Measurements from ENCODE around the gene AQR.
"Not testable (repeated sequence)": the region's sequence is repeated elsewhere in the genome, so short reads cannot be mapped to it uniquely, and the experiment has no call there.

The AQR gene

GRCh38 chr15:34837246-34838016 lies 132.1 kb downstream of the AQR start:
- H3K4me3 Mint-ChIP-seq = no peak overlapping the region
- no peak overlapping the region for H3K27ac Mint-ChIP-seq
- H3K9me3 Mint-ChIP-seq = no peaks in the 10 kb centered on the region
- no peaks in the 10 kb centered on the region for H3K4me1 Mint-ChIP-seq (ENCODE audit: low read depth)
- H3K36me3 Mint-ChIP-seq (ENCODE audit: low read depth) = no peaks in the 10 kb centered on the region
- peaks cover 17% of the 10 kb centered on the region for H3K27me3 Mint-ChIP-seq

GRCh38 chr15:34828145-34828911 lies 141.2 kb downstream of the AQR start:
- no peaks in the 10 kb centered on the region for H3K36me3 Mint-ChIP-seq (ENCODE audit: low read depth)
- no peak overlapping the region for H3K27ac Mint-ChIP-seq

GRCh38 chr15:34821831-34822230 lies 147.7 kb downstream of the AQR start:
- Mint-ChIP-seq H3K4me1 (ENCODE audit: low read depth) (no peaks in the 10 kb centered on the region), H3K4me3 (no peak overlapping the region), H3K27ac (no peak overlapping the region), H3K9me3 (no peaks in the 10 kb centered on the region), H3K27me3 (peaks cover 44% of the 10 kb centered on the region), H3K36me3 (ENCODE audit: low read depth) (no peaks in the 10 kb centered on the region)

More at GRCh38 chr15:34828145-34828911, 141.2 kb downstream of the AQR start:
- Mint-ChIP-seq H3K4me1 (ENCODE audit: low read depth) (no peaks in the 10 kb centered on the region), H3K4me3 (no peak overlapping the region), H3K27me3 (peaks cover 36% of the 10 kb centered on the region), H3K9me3 (no peaks in the 10 kb centered on the region)

- Mint-ChIP-seq H3K4me3 (no peak overlapping the region), H3K27ac (no peak overlapping the region), H3K4me1 (ENCODE audit: low read depth) (no peaks in the 10 kb centered on the region), H3K36me3 (ENCODE audit: low read depth) (no peaks in the 10 kb centered on the region), H3K27me3 (peaks cover 51% of the 10 kb centered on the region), H3K9me3 (no peaks in the 10 kb centered on the region)
Observed at GRCh38 chr15:34820110-34820509, 149.4 kb downstream of the AQR start.

GRCh38 chr15:34818526-34818925 lies 151.0 kb downstream of the AQR start:
- no peak overlapping the region for H3K27ac Mint-ChIP-seq
- no peak overlapping the region for H3K4me3 Mint-ChIP-seq
- peaks cover 57% of the 10 kb centered on the region for H3K27me3 Mint-ChIP-seq
- H3K9me3 Mint-ChIP-seq = no peaks in the 10 kb centered on the region
- H3K4me1 Mint-ChIP-seq (ENCODE audit: low read depth) = no peaks in the 10 kb centered on the region
- no peaks in the 10 kb centered on the region for H3K36me3 Mint-ChIP-seq (ENCODE audit: low read depth)

- no peak overlapping the region for H3K27ac Mint-ChIP-seq
- no peaks in the 10 kb centered on the region for H3K4me1 Mint-ChIP-seq (ENCODE audit: low read depth)
- peaks cover 52% of the 10 kb centered on the region for H3K27me3 Mint-ChIP-seq
- H3K36me3 Mint-ChIP-seq (ENCODE audit: low read depth) = no peaks in the 10 kb centered on the region
- H3K9me3 Mint-ChIP-seq = no peaks in the 10 kb centered on the region
- no peak overlapping the region for H3K4me3 Mint-ChIP-seq
Observed at GRCh38 chr15:34815836-34816235, 153.7 kb downstream of the AQR start.

GRCh38 chr15:34813446-34814190 lies 155.9 kb downstream of the AQR start:
- Mint-ChIP-seq H3K36me3 (ENCODE audit: low read depth) (no peaks in the 10 kb centered on the region), H3K4me1 (ENCODE audit: low read depth) (no peaks in the 10 kb centered on the region), H3K27me3 (peaks cover 35% of the 10 kb centered on the region), H3K27ac (no peak overlapping the region), H3K4me3 (no peak overlapping the region), H3K9me3 (no peaks in the 10 kb centered on the region)

- peaks cover 31% of the 10 kb centered on the region for H3K27me3 Mint-ChIP-seq
Observed at GRCh38 chr15:34812868-34813365, 156.6 kb downstream of the AQR start.

GRCh38 chr15:34812369-34812768 lies 157.2 kb downstream of the AQR start:
- Mint-ChIP-seq H3K9me3 (no peaks in the 10 kb centered on the region), H3K4me3 (no peak overlapping the region), H3K4me1 (ENCODE audit: low read depth) (no peaks in the 10 kb centered on the region), H3K27ac (no peak overlapping the region), H3K36me3 (ENCODE audit: low read depth) (no peaks in the 10 kb centered on the region), H3K27me3 (peaks cover 31% of the 10 kb centered on the region)

More at GRCh38 chr15:34812868-34813365, 156.6 kb downstream of the AQR start:
- H3K9me3 Mint-ChIP-seq; H3K27ac Mint-ChIP-seq; H3K36me3 Mint-ChIP-seq (ENCODE audit: low read depth); H3K4me3 Mint-ChIP-seq; H3K4me1 Mint-ChIP-seq (ENCODE audit: low read depth): not testable (repeated sequence)

GRCh38 chr15:34810443-34811129 lies 159.0 kb downstream of the AQR start:
- H3K9me3 Mint-ChIP-seq = peaks cover 3% of the 10 kb centered on the region
- peaks cover 35% of the 10 kb centered on the region for H3K27me3 Mint-ChIP-seq
- H3K36me3 Mint-ChIP-seq (ENCODE audit: low read depth) = no peaks in the 10 kb centered on the region
- H3K4me3 Mint-ChIP-seq = no peak overlapping the region
- no peaks in the 10 kb centered on the region for H3K4me1 Mint-ChIP-seq (ENCODE audit: low read depth)
- no peak overlapping the region for H3K27ac Mint-ChIP-seq

- Mint-ChIP-seq H3K4me3 (no peak overlapping the region), H3K27me3 (peaks cover 39% of the 10 kb centered on the region), H3K9me3 (peaks cover 3% of the 10 kb centered on the region), H3K27ac (no peak overlapping the region), H3K36me3 (ENCODE audit: low read depth) (no peaks in the 10 kb centered on the region), H3K4me1 (ENCODE audit: low read depth) (peaks cover 2% of the 10 kb centered on the region)
Observed at GRCh38 chr15:34809186-34809585, 160.4 kb downstream of the AQR start.

GRCh38 chr15:34808016-34808415 lies 161.5 kb downstream of the AQR start:
- peaks cover 6% of the 10 kb centered on the region for H3K4me1 Mint-ChIP-seq (ENCODE audit: low read depth)
- no peak overlapping the region for H3K4me3 Mint-ChIP-seq
- H3K27me3 Mint-ChIP-seq = peaks cover 32% of the 10 kb centered on the region
- peaks cover 3% of the 10 kb centered on the region for H3K9me3 Mint-ChIP-seq
- no peaks in the 10 kb centered on the region for H3K36me3 Mint-ChIP-seq (ENCODE audit: low read depth)
- H3K27ac Mint-ChIP-seq = no peak overlapping the region

- H3K36me3 Mint-ChIP-seq (ENCODE audit: low read depth); H3K4me3 Mint-ChIP-seq; H3K9me3 Mint-ChIP-seq; H3K4me1 Mint-ChIP-seq (ENCODE audit: low read depth); H3K27ac Mint-ChIP-seq: not testable (repeated sequence)
- peaks cover 28% of the 10 kb centered on the region for H3K27me3 Mint-ChIP-seq
Observed at GRCh38 chr15:34807241-34807640, 162.3 kb downstream of the AQR start.

- Mint-ChIP-seq H3K4me1 (ENCODE audit: low read depth) (peaks cover 6% of the 10 kb centered on the region), H3K4me3 (no peak overlapping the region), H3K27ac (no peak overlapping the region), H3K9me3 (peaks cover 3% of the 10 kb centered on the region), H3K27me3 (peaks cover 26% of the 10 kb centered on the region), H3K36me3 (ENCODE audit: low read depth) (no peaks in the 10 kb centered on the region)
Observed at GRCh38 chr15:34804776-34805175, 164.8 kb downstream of the AQR start.

All from stimulated activated naive CD8-positive, alpha-beta T cell treated with anti-CD3 and anti-CD28 coated beads, Interleukin-15, Interleukin-2, amounts not matched to agents 100 ng/mL and 50 ng/mL, for 24 hours (primary cell).